Measurements from ENCODE around the gene ERGIC1. TPM values are rescaled to one million over a fixed set of nuclear protein-coding genes. Genes with fewer than 3 reads are reported as not detected.

ERGIC1 gene
- polyA plus RNA-seq, 1 donor from 2014 or later, result 59.1 TPM

DNA sequence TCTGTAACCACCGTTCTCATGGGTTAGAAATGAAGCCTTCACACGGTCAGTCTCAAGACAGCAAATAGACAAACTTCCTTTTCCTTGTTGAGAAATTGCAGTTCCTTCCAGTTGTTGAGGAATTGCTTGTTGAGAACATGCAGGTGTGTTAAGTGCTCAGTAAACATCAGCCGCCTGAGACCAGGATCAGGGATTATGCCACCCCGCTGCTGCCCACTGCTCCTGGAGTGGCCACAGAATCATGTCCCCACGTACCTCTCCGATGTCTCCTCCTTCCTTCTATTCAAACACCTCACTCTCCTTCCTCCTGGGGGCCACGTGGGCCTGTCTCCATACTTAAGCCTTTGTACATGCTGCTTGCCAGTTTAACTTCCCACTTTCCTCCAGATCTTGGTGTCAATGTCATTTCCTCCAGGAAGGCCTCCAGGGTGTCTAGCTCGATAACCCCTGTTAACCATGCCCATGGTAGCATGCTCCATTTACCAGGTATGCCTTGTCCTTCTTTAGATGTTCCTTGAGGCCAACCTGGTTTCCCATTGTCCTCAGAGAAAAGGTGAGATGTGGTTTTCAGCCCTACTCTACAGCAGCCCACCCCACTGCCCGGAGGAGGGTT lies 91.4 kb downstream of the ERGIC1 start:
- Histone ChIP-seq H3K27ac (ENCODE audit: low read length) (no peak overlapping the region), H2AFZ (ENCODE audit: low read depth, low read length) (no peak overlapping the region), H3K27me3 (ENCODE audit: insufficient read depth, low read depth, low read length) (no peaks in the 10 kb centered on the region), H3K9me3 (ENCODE audit: low read length) (no peaks in the 10 kb centered on the region), H3K4me2 (ENCODE audit: low read length) (no peak overlapping the region), H3F3A (ENCODE audit: insufficient read depth, low read length, poor library complexity, severe bottlenecking) (no peaks in the 10 kb centered on the region), H3K36me3 (ENCODE audit: insufficient read depth, low read length) (peaks cover 5% of the 10 kb centered on the region), H3K79me2 (replicated peaks; ENCODE audit: insufficient read depth, low read length) (no peaks in the 10 kb centered on the region), H3K9me2 (ENCODE audit: insufficient read depth, low read length) (no peaks in the 10 kb centered on the region), H4K20me1 (ENCODE audit: insufficient read depth) (no peaks in the 10 kb centered on the region), H3K4me3 (ENCODE audit: low read length) (no peak overlapping the region), H3K9ac (ENCODE audit: low read length) (no peak overlapping the region)
- no peak for TF ChIP-seq MXI1 (conservative IDR thresholded peaks at IDR 0.05; ENCODE audit: poor library complexity, severe bottlenecking)
- TF ChIP-seq, protein P1, sequence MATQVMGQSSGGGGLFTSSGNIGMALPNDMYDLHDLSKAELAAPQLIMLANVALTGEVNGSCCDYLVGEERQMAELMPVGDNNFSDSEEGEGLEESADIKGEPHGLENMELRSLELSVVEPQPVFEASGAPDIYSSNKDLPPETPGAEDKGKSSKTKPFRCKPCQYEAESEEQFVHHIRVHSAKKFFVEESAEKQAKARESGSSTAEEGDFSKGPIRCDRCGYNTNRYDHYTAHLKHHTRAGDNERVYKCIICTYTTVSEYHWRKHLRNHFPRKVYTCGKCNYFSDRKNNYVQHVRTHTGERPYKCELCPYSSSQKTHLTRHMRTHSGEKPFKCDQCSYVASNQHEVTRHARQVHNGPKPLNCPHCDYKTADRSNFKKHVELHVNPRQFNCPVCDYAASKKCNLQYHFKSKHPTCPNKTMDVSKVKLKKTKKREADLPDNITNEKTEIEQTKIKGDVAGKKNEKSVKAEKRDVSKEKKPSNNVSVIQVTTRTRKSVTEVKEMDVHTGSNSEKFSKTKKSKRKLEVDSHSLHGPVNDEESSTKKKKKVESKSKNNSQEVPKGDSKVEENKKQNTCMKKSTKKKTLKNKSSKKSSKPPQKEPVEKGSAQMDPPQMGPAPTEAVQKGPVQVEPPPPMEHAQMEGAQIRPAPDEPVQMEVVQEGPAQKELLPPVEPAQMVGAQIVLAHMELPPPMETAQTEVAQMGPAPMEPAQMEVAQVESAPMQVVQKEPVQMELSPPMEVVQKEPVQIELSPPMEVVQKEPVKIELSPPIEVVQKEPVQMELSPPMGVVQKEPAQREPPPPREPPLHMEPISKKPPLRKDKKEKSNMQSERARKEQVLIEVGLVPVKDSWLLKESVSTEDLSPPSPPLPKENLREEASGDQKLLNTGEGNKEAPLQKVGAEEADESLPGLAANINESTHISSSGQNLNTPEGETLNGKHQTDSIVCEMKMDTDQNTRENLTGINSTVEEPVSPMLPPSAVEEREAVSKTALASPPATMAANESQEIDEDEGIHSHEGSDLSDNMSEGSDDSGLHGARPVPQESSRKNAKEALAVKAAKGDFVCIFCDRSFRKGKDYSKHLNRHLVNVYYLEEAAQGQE (IDR thresholded peaks at IDR 0.05; ENCODE audit: borderline replicate concordance), result no peak
- TF ChIP-seq, protein P2, sequence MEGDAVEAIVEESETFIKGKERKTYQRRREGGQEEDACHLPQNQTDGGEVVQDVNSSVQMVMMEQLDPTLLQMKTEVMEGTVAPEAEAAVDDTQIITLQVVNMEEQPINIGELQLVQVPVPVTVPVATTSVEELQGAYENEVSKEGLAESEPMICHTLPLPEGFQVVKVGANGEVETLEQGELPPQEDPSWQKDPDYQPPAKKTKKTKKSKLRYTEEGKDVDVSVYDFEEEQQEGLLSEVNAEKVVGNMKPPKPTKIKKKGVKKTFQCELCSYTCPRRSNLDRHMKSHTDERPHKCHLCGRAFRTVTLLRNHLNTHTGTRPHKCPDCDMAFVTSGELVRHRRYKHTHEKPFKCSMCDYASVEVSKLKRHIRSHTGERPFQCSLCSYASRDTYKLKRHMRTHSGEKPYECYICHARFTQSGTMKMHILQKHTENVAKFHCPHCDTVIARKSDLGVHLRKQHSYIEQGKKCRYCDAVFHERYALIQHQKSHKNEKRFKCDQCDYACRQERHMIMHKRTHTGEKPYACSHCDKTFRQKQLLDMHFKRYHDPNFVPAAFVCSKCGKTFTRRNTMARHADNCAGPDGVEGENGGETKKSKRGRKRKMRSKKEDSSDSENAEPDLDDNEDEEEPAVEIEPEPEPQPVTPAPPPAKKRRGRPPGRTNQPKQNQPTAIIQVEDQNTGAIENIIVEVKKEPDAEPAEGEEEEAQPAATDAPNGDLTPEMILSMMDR (IDR thresholded peaks at IDR 0.05; ENCODE audit: poor library complexity, severe bottlenecking), result no peak
- TF ChIP-seq SMC3 (conservative IDR thresholded peaks at IDR 0.05; ENCODE audit: poor library complexity), result no peak
- TF ChIP-seq TAF1 (IDR thresholded peaks at IDR 0.05; ENCODE audit: low read depth), result no peak
- TF ChIP-seq EZH2 (IDR thresholded peaks at IDR 0.05; ENCODE audit: borderline replicate concordance, insufficient read depth, low read length, poor library complexity, severe bottlenecking), result no peak
- no peak for TF ChIP-seq RAD21 (conservative IDR thresholded peaks at IDR 0.05)
- no peak for TF ChIP-seq EP300 (conservative IDR thresholded peaks at IDR 0.05; ENCODE audit: poor library complexity, severe bottlenecking)
- TF ChIP-seq POLR2AphosphoS5 (IDR thresholded peaks at IDR 0.05), result no peak

DNA sequence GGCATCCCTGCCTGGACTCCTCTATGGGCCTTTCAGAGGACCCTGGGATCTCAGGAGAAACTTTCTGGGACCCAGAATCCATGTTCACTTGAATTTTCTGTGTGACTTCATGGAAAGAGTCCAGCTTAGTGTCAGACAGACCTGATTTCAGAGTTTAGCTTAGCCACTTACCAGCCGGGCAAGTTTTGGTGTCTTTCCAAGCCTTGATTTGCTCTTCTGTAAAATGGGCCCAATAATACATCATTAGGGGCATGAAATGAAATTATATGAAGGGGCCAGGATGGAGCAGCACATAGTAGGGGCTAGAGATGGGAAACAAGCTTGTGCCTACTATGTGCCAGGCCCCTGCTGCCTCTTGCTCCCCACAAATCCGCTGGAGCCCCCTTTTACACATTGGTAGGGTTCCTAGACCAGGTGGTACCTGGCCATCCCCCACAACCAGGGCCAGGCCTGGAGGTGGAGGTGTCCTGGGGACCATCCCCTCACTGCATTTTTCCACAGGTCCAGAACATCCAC lies 92.0 kb downstream of the ERGIC1 start:
- no peak overlapping the region for H3K4me3 ChIP-seq (ENCODE audit: low read length)
- H2AFZ ChIP-seq (ENCODE audit: low read depth, low read length), result no peak overlapping the region
- no peaks in the 10 kb centered on the region for H4K20me1 ChIP-seq (ENCODE audit: insufficient read depth)
- no peaks in the 10 kb centered on the region for H3F3A ChIP-seq (ENCODE audit: insufficient read depth, low read length, poor library complexity, severe bottlenecking)
- H3K4me2 ChIP-seq (ENCODE audit: low read length), result no peak overlapping the region
- no peaks in the 10 kb centered on the region for H3K79me2 ChIP-seq (replicated peaks; ENCODE audit: insufficient read depth, low read length)
- H3K9me3 ChIP-seq (ENCODE audit: low read length), result no peaks in the 10 kb centered on the region
- peaks cover 5% of the 10 kb centered on the region for H3K36me3 ChIP-seq (ENCODE audit: insufficient read depth, low read length)
- no peaks in the 10 kb centered on the region for H3K27me3 ChIP-seq (ENCODE audit: insufficient read depth, low read depth, low read length)
- no peak overlapping the region for H3K9ac ChIP-seq (ENCODE audit: low read length)
- H3K27ac ChIP-seq (ENCODE audit: low read length), result no peak overlapping the region
- no peak for TF ChIP-seq EP300 (conservative IDR thresholded peaks at IDR 0.05; ENCODE audit: poor library complexity, severe bottlenecking)
- TF ChIP-seq EZH2 (IDR thresholded peaks at IDR 0.05; ENCODE audit: borderline replicate concordance, insufficient read depth, low read length, poor library complexity, severe bottlenecking), result no peak
- TF ChIP-seq POLR2AphosphoS5 (IDR thresholded peaks at IDR 0.05), result no peak
- TF ChIP-seq TAF1 (IDR thresholded peaks at IDR 0.05; ENCODE audit: low read depth), result no peak
- TF ChIP-seq RAD21 (conservative IDR thresholded peaks at IDR 0.05), result no peak
- TF ChIP-seq, protein P2 (IDR thresholded peaks at IDR 0.05; ENCODE audit: poor library complexity, severe bottlenecking), result no peak
- no peak for TF ChIP-seq SMC3 (conservative IDR thresholded peaks at IDR 0.05; ENCODE audit: poor library complexity)
- no peak for TF ChIP-seq MXI1 (conservative IDR thresholded peaks at IDR 0.05; ENCODE audit: poor library complexity, severe bottlenecking)
- TF ChIP-seq, protein P1 (IDR thresholded peaks at IDR 0.05; ENCODE audit: borderline replicate concordance), result no peak
- no peaks in the 10 kb centered on the region for H3K9me2 ChIP-seq (ENCODE audit: insufficient read depth, low read length)
